GM13977 (cell line): ENCODE measurements around the gene HAO1.

ENCODE experiments used
- DNase-seq: peaks from one replicate; pipeline ENCODE4 v3.0.0; 2012; ENCODE audit warnings: low spot score
- in situ Hi-C: fragments of 300-500 bp; cut with MboI; formaldehyde crosslinking; loops from one replicate; pipeline ENCODE4 v1.12.0; 2022; ENCODE audit warnings: low sequenced_read_pairs, low pct_unique_long_range_greater_than_20kb, mixed read lengths, inconsistent platforms; ENCODE audit not compliant: unreplicated experiment
- TF ChIP-seq, protein P1 (sequence below): IDR thresholded peaks from 2 replicates; pipeline ENCODE4 v1.5.1; 2012; ENCODE audit warnings: mild to moderate bottlenecking, control low read depth; ENCODE audit not compliant: insufficient read depth; ENCODE audit errors: extremely low read depth, missing control alignments

HAO1 gene

DNA sequence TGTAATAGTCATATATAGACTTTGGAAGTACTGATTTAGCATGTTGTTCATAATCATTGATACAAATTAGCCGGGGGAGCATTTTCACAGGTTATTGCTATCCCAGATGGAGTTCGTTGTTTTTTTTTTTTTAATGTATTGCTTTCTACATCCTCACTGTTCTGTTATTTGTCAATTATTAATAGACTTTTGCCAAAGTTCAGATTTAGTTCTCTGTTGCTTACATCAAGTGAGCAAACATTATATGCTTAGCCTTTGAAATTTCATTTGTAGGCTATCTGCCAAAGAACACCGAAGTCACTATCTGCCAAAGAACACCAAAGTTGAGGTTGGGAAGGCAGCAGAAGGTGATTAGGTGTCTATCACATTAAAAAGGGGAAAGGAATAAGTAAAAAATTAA, at the start of gene HAO1:
Gene HAO1 (minus strand): TSS at position 118 of the 400 bp plus-strand sequence. CDS start 36 bp downstream, at position 82.
- TF ChIP-seq, protein P1, sequence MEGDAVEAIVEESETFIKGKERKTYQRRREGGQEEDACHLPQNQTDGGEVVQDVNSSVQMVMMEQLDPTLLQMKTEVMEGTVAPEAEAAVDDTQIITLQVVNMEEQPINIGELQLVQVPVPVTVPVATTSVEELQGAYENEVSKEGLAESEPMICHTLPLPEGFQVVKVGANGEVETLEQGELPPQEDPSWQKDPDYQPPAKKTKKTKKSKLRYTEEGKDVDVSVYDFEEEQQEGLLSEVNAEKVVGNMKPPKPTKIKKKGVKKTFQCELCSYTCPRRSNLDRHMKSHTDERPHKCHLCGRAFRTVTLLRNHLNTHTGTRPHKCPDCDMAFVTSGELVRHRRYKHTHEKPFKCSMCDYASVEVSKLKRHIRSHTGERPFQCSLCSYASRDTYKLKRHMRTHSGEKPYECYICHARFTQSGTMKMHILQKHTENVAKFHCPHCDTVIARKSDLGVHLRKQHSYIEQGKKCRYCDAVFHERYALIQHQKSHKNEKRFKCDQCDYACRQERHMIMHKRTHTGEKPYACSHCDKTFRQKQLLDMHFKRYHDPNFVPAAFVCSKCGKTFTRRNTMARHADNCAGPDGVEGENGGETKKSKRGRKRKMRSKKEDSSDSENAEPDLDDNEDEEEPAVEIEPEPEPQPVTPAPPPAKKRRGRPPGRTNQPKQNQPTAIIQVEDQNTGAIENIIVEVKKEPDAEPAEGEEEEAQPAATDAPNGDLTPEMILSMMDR, result no peak
- DNase-seq, result no peak
- in situ Hi-C loops, result no loop called here

DNA sequence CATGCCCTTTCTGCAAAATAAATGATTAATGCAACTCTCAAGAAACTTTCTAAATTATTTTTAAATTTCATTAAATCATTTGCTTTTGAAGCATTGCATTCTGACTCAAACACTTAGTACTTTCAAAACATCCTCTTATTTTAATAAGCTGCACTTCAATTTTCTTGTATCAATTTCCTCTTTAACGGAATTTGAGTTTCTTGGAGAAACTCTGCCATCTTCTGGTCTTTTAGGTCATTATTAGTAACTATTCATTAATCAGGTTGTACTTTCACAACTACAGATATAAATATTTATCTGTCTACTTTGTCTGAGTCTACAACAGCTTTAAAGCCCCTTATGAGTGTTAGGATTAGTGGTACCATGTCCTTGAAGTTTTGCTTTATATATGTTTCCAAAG, 49.1 kb upstream of the HAO1 start:
- DNase-seq, result no peak
- TF ChIP-seq, protein P1, result no peak
- in situ Hi-C loops, result no loop called here

DNA sequence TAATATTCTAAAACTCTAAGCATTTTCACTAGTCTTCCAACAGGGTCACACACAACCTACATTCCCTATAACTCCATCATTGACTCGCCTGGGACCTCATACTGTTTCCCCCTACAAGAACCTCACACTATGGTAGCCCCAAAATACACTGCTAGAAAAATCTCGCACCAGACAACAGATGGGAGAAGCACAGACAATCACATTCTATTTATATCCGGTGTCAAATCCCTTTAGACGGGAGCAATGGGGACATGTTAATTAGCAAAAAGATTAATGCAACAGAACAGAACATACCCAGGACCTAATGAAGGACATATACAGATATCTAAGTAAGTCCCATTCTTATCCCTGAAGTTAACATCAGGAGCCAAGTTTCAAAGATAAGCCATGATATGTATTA, 45.7 kb upstream of the HAO1 start:
- in situ Hi-C loops, result no loop called here
- DNase-seq, result no peak
- TF ChIP-seq, protein P1, result no peak

DNA sequence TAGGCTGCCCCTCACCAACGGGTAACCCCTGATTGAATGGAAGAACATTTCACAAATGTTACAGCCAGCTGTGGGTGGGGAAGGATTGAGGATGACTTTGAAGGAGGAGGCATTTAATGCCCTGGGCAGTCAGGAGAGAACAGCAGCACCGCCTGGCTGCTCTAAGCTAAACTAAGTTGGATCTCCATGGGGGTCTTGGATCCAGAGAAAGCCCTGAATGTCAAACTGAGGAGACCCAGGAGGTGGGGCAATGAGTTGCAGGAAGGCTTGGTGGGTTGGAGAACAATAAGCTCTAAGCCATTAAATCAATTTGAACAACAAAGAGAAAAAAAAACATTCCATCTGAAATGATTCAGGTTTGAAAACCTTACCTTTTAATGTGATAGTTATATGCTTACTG, 43.9 kb upstream of the HAO1 start:
- TF ChIP-seq, protein P1, result no peak
- in situ Hi-C loops, result no loop called here
- no peak for DNase-seq

DNA sequence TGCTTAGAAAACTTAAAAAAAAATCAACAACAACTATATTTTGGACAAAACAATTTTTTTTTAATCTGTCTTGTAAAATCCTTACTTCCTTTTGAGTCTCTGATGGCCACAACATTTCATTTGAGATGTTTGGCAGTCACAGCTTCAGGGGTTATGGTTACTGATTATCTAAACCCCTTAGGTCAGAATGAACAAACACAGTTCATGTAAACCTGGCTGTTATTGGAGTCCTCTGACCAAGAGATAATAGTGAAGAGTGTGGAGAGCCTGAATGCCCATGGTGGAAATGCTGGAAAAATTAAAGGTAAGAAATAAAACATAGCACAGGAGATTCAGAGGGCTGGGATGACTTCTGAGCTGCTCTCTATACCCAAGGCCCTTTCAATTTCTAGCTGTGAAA, 41.1 kb upstream of the HAO1 start:
- in situ Hi-C loops, result no loop called here
- TF ChIP-seq, protein P1, result no peak
- DNase-seq, result no peak

DNA sequence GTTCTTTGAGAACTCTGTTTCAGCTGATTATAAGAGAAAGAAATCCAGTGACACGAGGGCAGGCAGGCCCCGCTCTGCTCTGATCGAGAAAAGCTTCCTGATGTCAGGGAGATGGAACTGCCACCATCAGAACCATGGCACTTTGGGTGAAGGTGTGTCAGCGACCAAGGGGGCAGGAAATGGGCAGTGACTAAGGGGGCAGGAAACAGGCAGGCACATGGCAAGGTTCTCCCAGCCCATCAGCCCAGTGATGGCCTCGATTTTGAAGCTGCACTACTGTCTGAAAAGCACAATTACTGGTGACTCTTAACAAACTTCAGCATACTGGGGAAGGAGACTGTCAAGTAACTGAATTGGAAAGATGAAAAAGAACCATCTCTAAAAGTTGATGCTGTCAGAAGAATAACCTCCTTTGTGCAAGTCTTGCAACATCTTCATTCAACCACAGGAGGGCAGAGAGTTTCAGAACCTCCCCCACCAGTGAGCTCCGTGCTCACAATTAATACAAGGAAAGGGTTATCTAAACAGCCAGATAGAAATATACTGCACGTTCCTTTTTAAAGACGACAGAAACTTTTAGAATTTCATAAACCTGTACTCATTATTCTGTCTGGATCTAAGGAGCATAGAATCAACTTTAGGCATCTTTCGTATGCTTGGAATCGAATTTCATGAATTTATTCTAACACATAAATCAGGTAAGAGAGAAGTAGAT, 40.2 kb upstream of the HAO1 start:
- TF ChIP-seq, protein P1, result peak; percentile 47
- peak; percentile 34 for DNase-seq
- in situ Hi-C loops, result no loop called here
